GM12878 (cell line): Measurements from ENCODE around the gene TNFSF12. TPM values are rescaled to one million over a fixed set of nuclear protein-coding genes. Genes with fewer than 3 reads are reported as not detected.

ENCODE experiments used
- BCLAF1 ChIP-seq: fragments of 450-650 bp; IDR thresholded peaks from 2 replicates; pipeline ENCODE4 v1.6.1; 2017; ENCODE audit warnings: antibody characterized with exemption, mild to moderate bottlenecking, moderate library complexity
- CHD1 ChIP-seq: IDR thresholded peaks from 2 replicates; pipeline ENCODE4 v1.6.1; 2012; ENCODE audit warnings: low read depth, low read length, improper control_type of control experiment
- CREB1 ChIP-seq: IDR thresholded peaks from 2 replicates; pipeline ENCODE4 v1.6.1; 2012; ENCODE audit warnings: low read depth, mild to moderate bottlenecking, inconsistent platforms
- FOXK2 ChIP-seq: fragments of 450-650 bp; IDR thresholded peaks from 2 replicates; pipeline ENCODE4 v1.6.1; 2017; ENCODE audit warnings: mild to moderate bottlenecking, moderate library complexity
- GABPA ChIP-seq: IDR thresholded peaks from 2 replicates; pipeline ENCODE4 v1.6.1; 2014; ENCODE audit warnings: antibody characterized with exemption, low read depth, mild to moderate bottlenecking, inconsistent platforms
- HDGF ChIP-seq: fragments of 450-650 bp; IDR thresholded peaks from 2 replicates; pipeline ENCODE4 v1.6.1; 2016; ENCODE audit warnings: antibody characterized with exemption
- IKZF1 ChIP-seq: fragments of 450-650 bp; conservative IDR thresholded peaks from 2 replicates; pipeline ENCODE4 v1.6.1; 2017; ENCODE audit warnings: antibody characterized with exemption, mild to moderate bottlenecking
- IKZF2 ChIP-seq, 2 experiments: fragments of 450-650 bp; IDR thresholded peaks; 2 replicates each; pipeline ENCODE4 v1.6.1; 2017; ENCODE audit warnings: mild to moderate bottlenecking in 2 of 2, moderate library complexity in 2 of 2
- IRF4 ChIP-seq: IDR thresholded peaks from 2 replicates; pipeline ENCODE4 v1.6.1; 2011; ENCODE audit warnings: low read depth, low read length
- JUNB ChIP-seq: IDR thresholded peaks from 2 replicates; pipeline ENCODE4 v1.6.1; 2016; ENCODE audit warnings: antibody characterized with exemption, mild to moderate bottlenecking
- KDM1A ChIP-seq: fragments of 200-600 bp; sonication (generic); IDR thresholded peaks from 2 replicates; pipeline ENCODE4 v1.6.1; 2016; ENCODE audit warnings: borderline replicate concordance
- KLF5 ChIP-seq: fragments of 450-650 bp; IDR thresholded peaks from 2 replicates; pipeline ENCODE4 v1.6.1; 2014; ENCODE audit warnings: mild to moderate bottlenecking; ENCODE audit not compliant: partially characterized antibody
- MAX ChIP-seq: IDR thresholded peaks from 2 replicates; pipeline ENCODE4 v1.6.1; 2012; ENCODE audit warnings: low read depth, low read length, improper control_type of control experiment
- MLLT1 ChIP-seq: fragments of 450-650 bp; IDR thresholded peaks from 2 replicates; pipeline ENCODE4 v1.6.1; 2016; ENCODE audit warnings: mild to moderate bottlenecking
- MXI1 ChIP-seq: fragments of 150-350 bp; IDR thresholded peaks from 2 replicates; pipeline ENCODE4 v1.6.1; 2011; ENCODE audit warnings: low read depth, mild to moderate bottlenecking, inconsistent platforms, low read length, improper control_type of control experiment
- MYB ChIP-seq: fragments of 150-350 bp; IDR thresholded peaks from 2 replicates; pipeline ENCODE4 v1.6.1; 2014; ENCODE audit warnings: mild to moderate bottlenecking, low read depth, low read length, borderline replicate concordance
- NR2F1 ChIP-seq: fragments of 450-650 bp; conservative IDR thresholded peaks from 2 replicates; pipeline ENCODE4 v1.6.1; 2017; ENCODE audit warnings: mild to moderate bottlenecking
- PAX8 ChIP-seq: fragments of 450-650 bp; IDR thresholded peaks from 2 replicates; pipeline ENCODE4 v1.6.1; 2017; ENCODE audit warnings: mild to moderate bottlenecking, moderate library complexity
- SUZ12 ChIP-seq: fragments of 200-600 bp; sonication (generic); IDR thresholded peaks from one replicate; pipeline ENCODE4 v1.6.1; 2018; ENCODE audit warnings: antibody characterized with exemption, mild to moderate bottlenecking; ENCODE audit not compliant: unreplicated experiment
- TAF1 ChIP-seq: IDR thresholded peaks from 2 replicates; pipeline ENCODE4 v1.6.1; 2011; ENCODE audit warnings: mild to moderate bottlenecking, low read depth, low read length, borderline replicate concordance
- TBL1XR1 ChIP-seq: IDR thresholded peaks from 2 replicates; pipeline ENCODE4 v1.6.1; 2012; ENCODE audit warnings: low read depth, low read length, improper control_type of control experiment
- USF2 ChIP-seq: IDR thresholded peaks from 2 replicates; pipeline ENCODE4 v1.6.1; 2011; ENCODE audit warnings: low read depth, low read length, improper control_type of control experiment, borderline replicate concordance
- YY1 ChIP-seq: IDR thresholded peaks from 2 replicates; pipeline ENCODE4 v1.6.1; 2011; ENCODE audit warnings: low read depth, mild to moderate bottlenecking, low read length
- ZBED1 ChIP-seq: IDR thresholded peaks from 2 replicates; pipeline ENCODE4 v1.6.1; 2016; ENCODE audit warnings: borderline replicate concordance
- ZBTB11 ChIP-seq: fragments of 450-650 bp; formaldehyde crosslinking; IDR thresholded peaks from 2 replicates; pipeline ENCODE4 v1.5.0; 2022; ENCODE audit warnings: mild to moderate bottlenecking, missing genetic modification characterization
- polyA plus RNA-seq, 11 experiments: library from polyadenylated mRNA; depleted of rRNA in 4 of 11; unstranded in 6 of 11; stranded (reverse) in 5 of 11; fragments of >200 nt; fragmentation: Nextera tagmentation in 4 of 11; fragmentation: Illumina TruSeq in 1 of 11; extraction: Ambion mirVana in 4 of 11; extraction: Trizol in 1 of 11; gene quantifications; 1 replicate in 1 of 11; 2 replicates in 10 of 11; pipeline versions ENCODE4 v1.2.1 to v1.2.3, GENCODE V29; 2011 to 2016; ENCODE audit warnings: inconsistent platforms in 2 of 11, missing spikeins in 2 of 11, low read depth in 1 of 11
- total RNA-seq, 4 experiments: library from RNA; depleted of rRNA in 3 of 4; stranded (reverse); fragments of >200 nt in 3 of 4; fragmentation: Illumina TruSeq in 1 of 4; extraction: Trizol in 1 of 4; gene quantifications; 2 replicates each; pipeline versions ENCODE4 v1.2.1 to v1.2.3, GENCODE V29; 2013 to 2021

TNFSF12 gene
- total and polyA plus RNA-seq, 10 of the 15 experiments (the other 5 are each of a cell fraction or from before 2014, with no cell fraction given) = 0.32 to 7.0 (median 2.6) TPM

- TF ChIP-seq IKZF1 = peak; percentile 87
- no peak for TF ChIP-seq HDGF
- TF ChIP-seq BCLAF1 = no peak
- TF ChIP-seq USF2 = no peak
- 0 out of 2 replicates have a peak, but pooled peaks have one; percentile 11 for TF ChIP-seq IRF4
- no peak for TF ChIP-seq CREB1
- TF ChIP-seq KDM1A = no peak
- TF ChIP-seq MYB = no peak
- TF ChIP-seq KLF5 = no peak
- TF ChIP-seq YY1 = 0 out of 2 replicates have a peak, but pooled peaks have one; percentile 38
- no peak for TF ChIP-seq FOXK2
- TF ChIP-seq TAF1 = no peak
- TF ChIP-seq SUZ12 = no peak
- no peak for TF ChIP-seq MXI1
- TF ChIP-seq TBL1XR1 = no peak
- no peak for TF ChIP-seq JUNB
- no peak for TF ChIP-seq ZBTB11 (CRISPR knock-in tag)
- TF ChIP-seq GABPA = no peak
- no peak for TF ChIP-seq MAX
- TF ChIP-seq PAX8 = no peak
- TF ChIP-seq MLLT1 = no peak
- 0 out of 2 replicates have a peak, but pooled peaks have one; percentile 55 for TF ChIP-seq NR2F1
- TF ChIP-seq CHD1 = no peak
- peak; percentile 96 to 98 for TF ChIP-seq IKZF2 (IDR thresholded peaks at IDR 0.05)
- TF ChIP-seq ZBED1 = no peak
Measured at GRCh38 chr17:7552621-7553051, 3.8 kb downstream of the TNFSF12 start (continued).
